NCI-H2196 treated with DMSO at 0.1 percent for 48 hours (cell line): ENCODE results near the gene TMEFF2.
"Not testable (repeated sequence)": the region's sequence is repeated elsewhere in the genome, so short reads cannot be mapped to it uniquely, and the experiment has no call there.

ENCODE experiments used
- DNase-seq: peaks from one replicate; lab custom pipeline; 2025; ENCODE audit not compliant: unreplicated experiment; lab: John Stamatoyannopoulos, UW

TMEFF2 gene

DNA sequence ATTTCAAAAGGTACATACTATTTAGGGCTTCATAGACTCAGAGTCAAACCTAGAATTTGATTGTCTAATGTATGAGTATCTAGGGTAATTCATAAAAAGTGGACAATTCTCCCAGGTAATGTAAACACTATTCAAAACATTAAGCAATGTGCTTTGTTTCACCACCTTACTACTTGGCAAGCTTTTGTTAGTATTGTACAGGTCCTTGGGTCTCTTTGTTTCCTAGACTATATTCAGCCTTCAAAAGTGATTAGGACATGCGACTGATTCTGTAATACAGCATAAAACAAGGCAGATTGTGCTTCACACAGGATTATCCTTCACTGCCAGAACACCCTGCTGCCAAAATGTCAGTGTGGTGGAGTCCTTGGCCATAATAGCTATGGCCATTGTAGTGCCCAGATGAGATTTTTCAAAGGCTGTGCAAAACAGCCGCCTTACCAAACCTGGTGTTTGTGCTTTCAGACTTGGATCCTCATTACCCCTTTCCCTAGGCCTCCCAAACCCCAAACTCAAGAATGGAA lies 257.8 kb downstream of the TMEFF2 start:
- DNase-seq: no peak

DNA sequence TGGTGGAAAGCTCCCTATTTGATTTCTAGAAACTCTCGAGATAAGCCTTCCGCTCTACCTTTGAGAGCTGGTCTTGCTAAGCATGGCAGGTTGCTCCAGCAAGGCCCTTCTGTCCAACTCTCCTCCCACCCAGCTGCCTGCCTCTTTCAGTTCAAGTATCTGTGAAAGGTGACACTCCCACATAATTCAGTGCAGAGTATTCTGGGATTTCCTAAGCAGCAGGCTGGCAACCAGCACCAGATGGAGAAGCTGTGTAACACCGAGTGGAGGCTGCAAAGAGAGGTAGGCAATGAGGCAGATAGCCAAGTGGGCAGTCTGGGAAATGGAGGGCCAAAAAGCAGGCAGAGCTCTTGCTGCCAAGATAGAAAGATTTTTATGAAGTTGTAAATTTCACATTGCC lies 259.5 kb downstream of the TMEFF2 start:
- no peak for DNase-seq

DNA sequence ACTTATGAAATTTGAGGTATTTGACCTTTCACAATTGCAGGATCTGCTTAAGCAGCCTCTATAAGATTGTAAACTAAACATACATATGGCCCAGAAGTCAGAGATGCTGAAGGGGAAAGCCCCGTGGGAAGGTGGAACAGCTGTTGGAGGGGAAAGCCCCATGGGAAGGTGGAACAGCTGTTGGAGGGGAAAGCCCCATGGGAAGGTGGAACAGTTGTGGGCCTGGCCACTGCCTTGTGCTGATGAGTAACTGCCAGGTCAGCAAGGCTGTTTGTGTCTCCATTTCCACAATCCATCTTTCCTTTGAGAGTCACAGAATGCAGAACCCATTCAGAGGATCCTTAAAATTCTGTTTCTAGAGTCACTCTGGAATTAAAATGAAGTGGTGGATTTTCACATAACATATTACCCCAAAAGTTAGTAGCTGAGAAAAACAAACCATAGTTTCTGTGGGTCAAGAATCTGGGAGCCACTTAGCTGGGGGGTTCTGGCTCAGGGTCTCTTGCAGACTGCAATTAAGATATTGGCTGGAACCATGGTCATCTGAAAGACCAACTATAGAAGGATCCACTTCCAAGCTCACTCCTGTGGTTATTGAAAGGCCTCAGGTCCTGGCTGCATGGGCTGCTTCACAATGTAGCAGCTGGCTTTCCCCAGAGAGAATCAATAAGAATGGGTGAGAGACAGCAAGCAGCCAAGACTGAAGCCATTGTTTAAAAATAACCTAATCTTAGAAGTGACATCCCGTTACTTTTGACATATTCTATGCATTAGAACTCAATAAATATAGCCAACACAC lies 261.2 kb downstream of the TMEFF2 start:
- no peak for DNase-seq

DNA sequence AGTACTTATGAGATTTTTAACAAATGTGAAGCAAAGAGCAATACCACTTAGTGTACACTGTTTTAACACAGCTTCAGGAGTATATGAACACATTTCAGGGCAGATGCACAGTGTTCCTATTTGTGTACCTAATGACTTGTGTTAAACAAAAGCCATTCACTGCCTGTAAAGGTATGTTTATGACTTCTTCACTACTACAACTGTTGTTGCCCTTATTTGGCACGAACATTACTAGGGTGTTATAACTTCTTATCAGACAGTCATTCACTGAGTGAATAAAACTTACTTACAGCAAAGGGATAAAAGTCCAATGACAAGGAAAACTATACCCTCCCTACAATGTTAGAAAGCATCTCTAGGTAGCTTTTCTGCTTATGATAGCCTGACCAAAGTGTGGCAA lies 262.4 kb downstream of the TMEFF2 start:
- DNase-seq: no peak

DNA sequence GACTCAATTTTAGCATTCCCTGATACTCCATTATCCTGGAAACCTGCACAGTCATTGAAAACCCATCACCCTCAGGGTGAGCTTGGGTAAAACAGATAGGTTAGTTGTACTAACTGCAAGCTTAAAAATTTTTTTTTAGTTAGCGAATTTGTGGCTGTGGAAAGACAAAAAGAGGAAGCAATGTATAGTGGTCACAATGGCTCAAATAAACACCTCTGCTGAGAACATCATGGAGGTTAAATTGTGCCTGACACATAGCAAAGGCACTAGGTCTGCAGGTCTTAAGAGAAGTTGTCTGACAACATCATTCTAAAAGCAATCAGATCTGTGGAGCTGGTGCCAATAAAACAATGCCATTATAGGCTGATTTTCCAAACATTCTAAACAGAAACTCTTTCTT lies 263.4 kb downstream of the TMEFF2 start:
- no peak for DNase-seq

DNA sequence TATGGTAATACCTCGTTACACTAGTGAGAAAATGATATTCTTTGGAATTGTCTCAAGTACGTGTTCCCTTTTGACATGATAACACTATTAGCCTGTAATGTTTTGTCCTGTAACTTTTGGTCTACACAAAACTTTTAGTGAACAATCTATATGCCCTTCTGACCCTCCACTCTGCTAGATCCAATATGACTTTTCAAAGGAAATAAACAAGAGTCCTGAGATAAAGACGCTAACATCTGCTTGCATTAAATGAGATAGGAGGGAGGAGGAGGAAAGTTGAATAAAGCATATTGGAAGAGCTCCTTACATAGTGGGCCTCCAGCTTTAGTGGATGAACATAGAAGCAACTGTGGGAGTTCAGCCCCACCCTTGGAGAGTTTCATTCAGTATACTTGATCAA lies 264.5 kb downstream of the TMEFF2 start:
- DNase-seq: no peak

DNA sequence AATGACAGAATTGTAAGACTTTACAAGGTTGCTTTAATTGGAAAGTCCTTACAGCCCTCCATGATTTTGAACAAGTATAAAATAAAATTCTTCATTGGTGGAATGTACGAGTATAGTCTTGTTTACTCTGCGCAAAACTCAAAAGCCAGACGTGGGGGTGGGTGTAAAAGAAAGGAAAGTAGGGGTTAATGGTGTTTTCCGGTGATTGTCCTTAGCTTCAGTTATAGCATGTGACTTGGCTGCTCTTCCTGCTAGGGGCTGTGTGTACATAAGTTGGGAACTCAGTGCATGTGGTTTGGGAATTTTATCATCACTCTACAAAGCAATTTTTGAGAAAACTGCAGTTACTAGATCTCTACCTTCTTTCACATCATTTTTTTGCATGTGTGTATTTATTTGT lies 265.4 kb downstream of the TMEFF2 start:
- no peak for DNase-seq

DNA sequence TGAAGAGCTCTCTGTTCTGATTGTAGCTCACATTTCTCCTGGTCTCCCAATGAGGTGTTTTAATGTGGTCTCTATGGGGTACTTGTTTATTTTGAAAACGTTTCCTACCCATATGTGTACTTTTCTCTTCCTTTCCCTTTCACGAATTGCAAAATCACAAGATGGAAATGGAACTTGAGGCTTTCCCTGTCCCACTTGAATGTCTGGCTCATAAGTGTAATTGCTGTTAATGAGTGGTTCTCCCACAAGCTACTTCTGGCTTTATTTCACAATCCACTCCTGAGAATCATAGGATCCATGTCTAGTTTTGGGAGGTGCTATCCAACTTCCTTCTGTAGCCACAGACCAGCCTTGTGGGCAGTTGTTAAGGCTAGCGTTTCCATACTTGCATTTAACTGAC lies 266.7 kb downstream of the TMEFF2 start:
- DNase-seq: no peak

DNA sequence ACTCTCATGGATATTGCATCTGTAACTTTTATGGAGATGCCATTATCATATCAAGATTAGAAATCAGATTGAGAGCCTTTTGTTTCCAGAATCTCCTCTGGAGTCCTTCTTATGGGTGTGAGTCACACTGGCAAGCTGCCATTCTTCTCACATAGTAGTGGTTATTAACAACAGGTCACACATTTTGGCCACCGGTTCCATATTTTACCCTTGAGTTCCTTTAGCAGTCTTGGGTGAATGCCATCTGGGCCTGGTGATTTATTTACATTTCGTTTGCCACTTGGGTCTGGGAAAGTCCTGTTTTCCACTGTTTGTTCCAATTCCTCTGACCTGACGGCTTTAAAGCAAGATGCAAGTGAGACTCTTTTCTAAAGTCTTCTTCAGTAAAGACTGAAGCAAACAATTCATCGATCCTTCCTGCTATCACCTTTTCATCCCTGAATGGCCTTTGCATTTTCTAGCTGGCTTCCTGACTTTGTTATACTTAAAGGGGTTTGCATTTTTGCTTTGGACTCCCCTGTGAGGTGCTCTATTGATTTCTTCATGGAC lies 267.3 kb downstream of the TMEFF2 start:
- peak; percentile 18 for DNase-seq

DNA sequence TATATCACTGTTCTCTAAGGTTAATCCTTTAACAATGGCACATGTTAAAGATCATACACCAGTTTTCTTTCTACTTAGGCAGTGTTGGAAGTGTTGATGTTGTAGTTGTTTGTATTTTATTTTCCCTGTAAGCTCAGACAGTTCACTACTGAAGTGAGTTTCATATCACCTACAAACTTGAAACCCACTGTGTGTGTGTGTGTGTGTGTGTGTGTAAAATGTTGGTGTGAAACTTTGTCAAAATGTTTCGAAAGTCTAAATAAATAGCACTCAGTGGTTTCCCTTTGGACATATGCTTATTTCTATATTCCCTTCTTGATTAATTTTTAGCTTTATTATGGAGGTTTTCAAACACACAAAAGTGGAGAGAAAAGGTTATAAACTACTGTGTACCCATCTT lies 268.1 kb downstream of the TMEFF2 start:
- DNase-seq: no peak

DNA sequence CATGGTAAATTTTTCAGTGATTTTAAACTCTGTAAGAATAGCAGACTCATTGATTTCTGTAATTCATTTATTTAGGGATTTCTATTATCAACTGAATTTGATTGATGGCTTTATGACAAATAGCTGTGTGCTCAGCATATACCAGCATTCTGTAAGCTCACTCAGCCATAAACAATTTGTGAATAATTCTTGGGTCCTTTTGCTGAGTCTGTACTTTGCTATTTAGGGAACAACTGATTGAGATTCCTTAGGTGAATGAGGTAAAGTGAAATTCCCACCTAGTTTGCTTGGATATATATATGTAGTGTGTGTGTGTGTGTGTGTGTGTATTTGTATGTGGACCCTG lies 271.1 kb downstream of the TMEFF2 start:
- DNase-seq: no peak

DNA sequence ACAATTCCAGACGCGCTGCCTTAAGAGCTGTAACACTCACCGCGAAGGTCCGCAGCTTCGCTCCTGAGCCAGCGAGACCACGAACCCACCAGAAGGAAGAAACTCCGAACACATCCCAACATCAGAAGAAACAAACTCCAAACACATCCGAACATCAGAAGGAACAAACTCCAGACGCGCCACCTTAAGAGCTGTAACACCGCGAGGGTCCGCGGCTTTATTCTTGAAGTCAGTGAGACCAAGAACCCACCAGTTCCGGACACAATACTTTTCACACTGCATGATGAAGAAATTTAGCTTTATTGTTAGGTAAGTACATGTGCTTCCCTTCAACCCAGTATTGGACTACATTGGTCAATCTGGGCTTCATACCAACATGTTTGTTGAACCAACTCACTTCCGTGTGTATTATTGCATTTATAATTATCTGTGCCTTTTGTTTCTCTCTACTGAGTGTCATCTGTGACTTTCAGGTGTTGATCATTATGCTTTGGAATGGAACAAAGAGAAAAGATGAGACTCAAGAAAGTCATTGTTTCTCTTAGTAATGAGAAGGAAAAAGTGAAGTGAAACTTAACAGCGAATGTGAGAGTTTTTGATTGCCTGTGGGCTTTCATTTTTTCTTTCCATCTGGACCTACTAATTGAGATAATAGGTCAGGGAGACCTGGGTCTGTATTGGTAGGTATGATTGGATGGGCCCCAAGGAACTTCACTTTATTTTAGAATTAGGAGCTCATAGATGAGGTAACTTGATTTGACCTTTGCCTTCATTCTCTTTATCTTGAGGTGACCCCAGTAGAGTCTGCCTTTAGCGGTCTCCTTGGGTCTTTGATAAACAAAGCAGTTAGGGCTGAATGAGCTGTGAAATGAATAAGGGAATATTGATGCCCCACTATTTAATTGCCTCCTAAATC lies 271.7 kb downstream of the TMEFF2 start:
- DNase-seq: no peak

DNA sequence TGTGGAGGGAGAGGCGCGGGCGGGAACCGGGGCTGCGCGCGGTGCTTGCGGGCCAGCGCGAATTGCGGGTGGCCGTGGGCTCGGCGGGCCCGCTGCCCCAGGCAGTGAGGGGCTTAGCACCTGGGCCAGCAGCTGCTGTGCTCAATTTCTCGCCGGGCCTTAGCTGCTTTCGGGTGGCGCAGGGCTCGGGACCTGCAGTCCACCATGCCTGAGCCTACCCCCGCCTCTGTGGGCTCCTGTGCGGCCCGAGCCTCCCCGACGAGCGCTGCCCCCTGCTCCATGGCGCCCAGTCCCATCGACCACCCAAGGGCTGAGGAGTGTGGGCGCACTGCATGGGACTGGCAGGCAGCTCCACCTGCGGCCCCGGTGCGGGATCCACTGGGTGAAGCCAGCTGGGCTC lies 273.1 kb downstream of the TMEFF2 start:
- not testable (repeated sequence) for DNase-seq

DNA sequence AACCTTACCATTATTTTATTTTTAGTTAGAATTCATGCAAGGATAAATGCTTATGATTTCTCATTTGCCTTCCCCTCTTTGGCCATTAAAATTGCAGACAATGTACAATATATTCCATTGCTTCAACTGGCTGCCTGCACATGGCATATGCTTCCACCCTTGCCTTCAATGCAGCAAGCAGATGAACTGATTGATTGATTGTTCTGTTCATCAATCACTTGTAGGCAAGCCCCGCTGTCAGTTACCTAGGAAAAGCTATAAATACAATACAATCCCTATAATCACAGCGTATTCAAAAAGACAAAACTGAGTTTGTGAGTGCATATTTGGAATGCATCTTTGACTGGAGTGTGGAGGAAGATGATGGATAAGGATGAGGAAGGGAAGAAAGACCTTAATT lies 274.2 kb downstream of the TMEFF2 start:
- DNase-seq: no peak

DNA sequence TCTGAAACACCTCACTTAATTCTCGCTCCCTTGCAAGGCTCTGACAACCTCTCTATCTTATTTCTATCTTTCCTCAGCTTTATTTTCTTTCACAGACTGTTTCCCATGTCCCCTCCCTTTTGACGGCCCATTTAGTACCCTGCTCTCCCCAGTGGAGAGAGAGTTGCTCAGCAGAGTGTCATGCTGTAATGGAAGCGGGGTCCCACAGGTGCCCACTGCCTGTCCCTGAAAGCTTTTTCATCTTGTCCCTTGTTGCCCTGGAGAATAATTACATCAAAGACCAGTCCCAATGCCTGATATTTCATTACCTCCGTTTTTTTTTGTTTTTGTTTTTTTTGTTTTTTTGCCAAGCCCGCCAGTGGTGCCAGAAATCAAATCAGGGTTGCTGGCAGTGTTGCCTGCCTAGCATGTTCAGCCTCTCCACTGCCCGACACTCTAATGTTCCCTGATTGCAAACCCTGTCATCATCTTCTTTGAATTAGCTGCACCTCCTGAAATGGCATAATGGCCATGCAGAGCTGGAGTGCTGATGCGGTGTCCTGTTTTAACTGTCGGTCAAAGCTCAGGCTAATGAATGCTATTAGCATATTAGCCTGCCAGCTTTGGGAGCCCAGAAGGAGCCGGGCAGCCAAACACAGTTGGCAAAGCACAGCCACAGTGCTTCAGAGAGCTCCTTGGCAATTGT lies 276.6 kb downstream of the TMEFF2 start:
- DNase-seq: no peak

DNA sequence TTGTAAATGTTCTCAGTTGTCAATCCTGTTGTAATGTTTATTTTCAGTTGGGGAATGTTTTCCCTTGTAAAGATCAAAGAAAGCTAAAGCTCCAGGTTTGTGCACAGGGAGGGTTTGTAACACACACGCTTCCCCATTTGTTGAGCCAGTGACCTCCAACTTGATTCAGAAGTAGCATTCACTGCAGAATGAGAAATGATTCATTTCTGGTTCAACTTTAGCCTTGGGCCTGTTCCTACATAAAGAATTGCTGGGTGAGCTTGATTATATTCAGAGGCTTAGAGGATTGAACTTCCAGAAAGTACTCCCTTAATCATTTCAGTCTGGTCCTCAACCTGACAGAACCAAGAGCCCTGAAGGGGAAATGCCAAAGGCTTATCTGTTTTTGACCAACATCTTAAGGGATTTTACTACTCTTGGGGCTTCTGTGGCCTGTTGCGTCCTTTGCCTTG lies 277.3 kb downstream of the TMEFF2 start:
- DNase-seq: no peak

DNA sequence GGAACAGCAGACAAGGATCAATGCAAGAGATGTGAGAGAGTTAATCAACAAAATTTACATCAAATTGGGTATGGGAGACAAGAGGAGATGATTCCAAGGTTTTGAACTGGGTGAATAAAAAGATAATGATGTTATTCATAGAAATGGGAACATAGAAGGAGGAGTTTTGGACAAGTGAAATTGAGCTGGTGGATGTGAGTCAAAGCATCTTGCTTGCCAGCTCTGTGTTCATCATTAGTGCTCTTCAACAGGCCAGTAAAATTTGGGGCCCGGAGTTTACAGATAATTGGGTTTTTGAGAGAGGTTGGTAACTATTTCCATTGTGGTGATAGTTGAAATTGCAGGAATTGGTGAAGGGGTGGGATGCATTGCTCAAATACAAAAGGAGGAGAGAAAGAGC lies 277.9 kb downstream of the TMEFF2 start:
- DNase-seq: no peak

DNA sequence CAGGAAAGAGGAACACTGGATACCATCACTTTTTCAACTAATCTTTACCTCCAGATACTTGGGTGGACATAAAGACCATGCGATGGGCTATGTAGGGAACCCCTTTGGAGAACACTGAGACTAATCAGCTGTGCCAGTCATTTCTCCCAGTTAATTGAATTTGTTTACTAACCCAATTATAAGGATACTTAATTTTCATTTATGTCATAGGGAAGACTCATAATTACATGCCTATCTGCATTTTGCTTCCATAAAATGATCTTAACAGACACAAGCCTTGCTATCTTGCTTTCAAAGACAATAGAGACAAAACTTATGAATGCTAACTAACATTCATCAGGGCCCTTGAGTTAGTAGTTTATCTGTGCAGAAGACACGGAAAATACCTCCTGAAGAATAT lies 279.0 kb downstream of the TMEFF2 start:
- DNase-seq: no peak

DNA sequence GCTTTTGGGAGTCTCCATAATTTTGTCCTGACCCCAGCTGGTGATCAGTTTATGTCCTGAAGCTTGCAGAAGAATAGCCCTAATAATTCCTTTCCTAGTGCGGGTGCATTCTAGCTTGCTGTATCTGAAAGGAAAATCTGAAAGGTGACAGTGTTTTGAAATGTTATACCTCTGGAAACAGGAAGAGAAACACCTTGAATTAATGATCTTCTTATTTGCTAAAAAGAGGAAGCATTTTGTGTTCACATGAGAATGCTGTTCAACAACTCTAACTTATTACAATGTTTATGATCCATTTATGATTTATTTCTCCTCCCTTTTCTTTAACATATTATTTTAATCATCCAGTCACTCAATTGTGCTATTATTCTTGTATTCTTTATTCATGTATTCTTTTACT lies 280.9 kb downstream of the TMEFF2 start:
- DNase-seq: no peak

DNA sequence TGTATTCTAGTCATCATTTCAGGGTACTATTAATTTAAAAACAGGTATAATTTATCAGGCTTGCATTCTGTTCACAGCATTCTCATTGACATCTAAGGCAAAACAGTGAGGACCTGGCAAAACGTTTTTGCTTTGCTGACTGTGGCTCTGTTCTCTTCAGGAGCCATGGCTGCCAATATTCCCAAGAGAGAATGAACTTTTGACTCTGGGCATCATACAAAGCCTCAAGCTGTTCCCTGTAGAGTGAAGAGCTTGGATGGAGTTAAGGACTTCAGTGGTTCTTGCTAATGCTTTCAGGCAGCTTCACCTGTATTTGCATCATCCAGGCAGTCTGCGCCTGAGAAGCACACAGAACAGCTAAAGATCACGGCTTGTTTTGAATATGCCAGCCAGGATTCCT lies 282.0 kb downstream of the TMEFF2 start:
- DNase-seq: no peak

DNA sequence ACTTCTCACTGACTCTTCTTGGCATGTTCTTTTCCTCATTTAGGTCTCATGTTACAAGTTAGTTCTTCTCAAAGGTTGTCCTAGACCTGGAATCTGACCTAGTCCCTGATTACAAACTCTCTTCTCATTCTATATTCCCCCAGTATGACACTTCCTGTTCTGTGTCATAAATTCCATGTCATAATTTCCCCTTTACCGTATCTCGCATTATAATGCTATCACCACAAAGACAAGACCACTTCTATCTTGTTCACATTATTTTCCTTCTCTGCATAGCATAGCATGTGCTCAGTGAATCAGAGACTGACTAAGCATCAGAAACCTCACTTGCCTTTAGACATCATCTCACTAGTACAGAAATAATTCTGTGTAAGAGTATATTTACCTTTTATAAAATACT lies 284.2 kb downstream of the TMEFF2 start:
- no peak for DNase-seq
